Activated CD8-positive, alpha-beta memory T cell treated with anti-CD3 and anti-CD28 coated beads for 1 hour (primary cell): ENCODE data around the gene ACAA1.
"Not testable (repeated sequence)": the region's sequence is repeated elsewhere in the genome, so short reads cannot be mapped to it uniquely, and the experiment has no call there.

Experiments used
- DNase-seq, 2 donors: peaks; one replicate each; pipeline ENCODE4 v3.0.0-alpha.2; 2020; ENCODE audit warnings: low read depth in 1 of 2; ENCODE audit errors: extremely low read depth in 1 of 2

Gene ACAA1

DNA sequence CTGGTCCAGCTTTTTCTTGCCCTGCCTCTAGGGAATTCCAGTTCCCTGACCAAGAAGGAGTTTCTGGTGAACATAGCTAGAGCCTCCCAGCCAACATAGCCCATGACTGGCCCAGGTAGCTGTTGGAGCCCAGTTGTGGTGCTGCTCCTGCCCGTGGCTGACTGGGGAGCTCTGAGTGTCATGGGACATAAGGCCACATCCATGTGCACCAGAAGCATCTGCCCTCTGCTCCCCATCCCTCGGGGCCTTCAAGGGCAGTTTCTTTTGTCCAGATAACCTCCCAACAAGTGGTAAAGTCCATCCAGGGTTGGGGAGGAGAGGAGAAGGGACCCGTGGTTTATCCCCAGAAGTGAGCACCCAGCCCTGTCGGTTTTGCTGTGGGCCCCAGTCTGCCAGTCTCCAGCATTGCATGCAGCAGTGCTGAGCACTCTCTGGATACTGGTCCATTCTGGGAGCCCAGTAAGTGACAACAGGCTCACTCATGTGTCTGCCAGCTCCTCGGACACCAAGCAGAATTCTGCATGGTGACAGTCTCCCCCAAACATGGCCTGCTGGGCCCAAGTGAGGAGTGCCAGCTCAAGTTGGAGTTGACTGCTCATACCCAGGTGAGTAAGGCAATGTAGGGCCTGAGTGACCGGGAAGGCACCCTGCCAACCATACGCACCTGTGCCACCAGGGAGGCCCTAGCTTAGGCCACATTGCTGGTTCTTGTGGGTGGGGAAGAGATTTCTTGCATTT lies 28.8 kb downstream of the ACAA1 start:
- no peak for DNase-seq

DNA sequence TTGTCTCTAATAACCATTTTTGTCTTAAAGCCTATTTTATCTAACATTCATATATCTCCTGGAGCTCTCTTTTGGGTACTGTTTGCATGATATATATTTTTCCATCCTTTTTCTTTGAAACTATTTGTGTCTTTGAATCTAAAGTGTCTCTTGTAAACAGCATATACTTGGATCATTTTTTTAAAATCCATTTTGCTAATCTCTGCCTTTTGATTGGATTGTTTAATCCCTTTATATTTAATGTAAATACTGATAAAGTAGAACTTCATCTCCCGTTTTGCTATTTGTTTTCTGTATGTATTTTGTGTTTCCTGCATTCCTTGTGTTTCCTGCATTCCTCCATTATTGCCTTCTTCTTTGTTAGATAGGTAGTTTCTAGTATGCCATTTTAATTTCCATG lies 31.4 kb downstream of the ACAA1 start:
- no peak for DNase-seq

DNA sequence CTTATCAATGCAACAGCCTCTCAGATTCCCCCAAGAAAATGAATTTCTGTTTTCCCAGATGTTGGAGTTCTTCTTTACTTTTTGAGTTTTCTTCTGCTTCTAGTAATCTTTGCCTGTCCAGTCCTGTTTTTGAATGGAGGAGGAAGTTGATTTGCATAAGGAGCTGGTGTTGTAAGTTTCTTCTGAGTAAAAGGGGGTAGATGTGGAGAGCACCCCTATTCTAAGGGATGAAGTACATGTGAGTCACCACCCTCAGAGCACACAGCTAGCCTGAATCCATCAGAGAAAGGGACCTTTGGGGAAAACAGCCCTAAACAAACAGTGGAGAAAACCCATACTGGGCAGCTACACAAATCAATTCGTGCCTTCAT lies 34.5 kb downstream of the ACAA1 start:
- DNase-seq: no peak

DNA sequence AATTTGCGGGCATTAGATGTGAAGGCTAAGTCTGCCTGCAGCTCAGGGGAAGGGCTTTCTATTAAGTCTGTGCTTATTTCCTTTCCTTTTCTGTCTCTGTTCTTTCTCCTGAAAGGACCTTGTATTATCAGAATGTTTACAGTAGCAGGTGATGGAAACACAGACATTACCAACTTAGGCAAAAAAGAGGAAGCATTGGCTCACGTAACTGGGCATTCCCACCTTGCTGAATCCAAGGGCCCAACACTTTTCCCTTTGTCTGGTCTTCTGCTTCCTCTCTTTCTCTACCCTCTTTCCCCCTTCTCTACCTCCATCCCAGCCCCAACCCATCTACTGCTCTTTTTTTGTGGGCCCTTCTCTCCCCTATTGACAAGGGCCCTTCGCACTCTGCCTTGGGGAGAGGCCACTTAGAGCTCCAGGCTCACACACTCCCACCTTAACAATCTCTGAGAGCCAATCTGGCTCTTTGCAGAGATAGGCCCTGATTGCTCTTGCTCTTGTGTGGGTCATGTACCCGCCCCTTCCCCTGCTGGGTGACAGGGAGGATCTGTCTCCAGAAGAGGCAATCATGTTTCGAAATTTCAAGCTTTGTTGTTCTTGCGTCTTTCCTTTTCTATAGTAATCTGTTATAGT lies 35.0 kb downstream of the ACAA1 start:
- DNase-seq: no peak

DNA sequence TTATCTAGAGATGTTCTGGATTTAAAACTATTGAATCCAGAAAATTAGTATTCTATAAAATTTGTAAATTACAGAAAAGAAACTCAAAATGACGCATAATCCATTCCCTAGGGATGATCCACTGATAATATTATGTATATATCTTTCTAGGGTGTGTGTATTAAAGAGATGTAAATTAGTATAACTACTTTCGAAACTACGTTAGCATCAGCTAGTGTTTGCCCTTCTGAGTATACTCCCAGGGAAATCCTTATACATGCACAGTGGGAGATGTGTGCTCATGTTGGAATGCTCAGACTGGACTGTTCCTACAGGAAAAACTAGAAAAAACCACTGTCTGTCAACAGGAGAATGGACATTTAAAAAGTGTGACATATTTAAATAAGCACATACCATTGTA lies 36.4 kb downstream of the ACAA1 start:
- no peak for DNase-seq

DNA sequence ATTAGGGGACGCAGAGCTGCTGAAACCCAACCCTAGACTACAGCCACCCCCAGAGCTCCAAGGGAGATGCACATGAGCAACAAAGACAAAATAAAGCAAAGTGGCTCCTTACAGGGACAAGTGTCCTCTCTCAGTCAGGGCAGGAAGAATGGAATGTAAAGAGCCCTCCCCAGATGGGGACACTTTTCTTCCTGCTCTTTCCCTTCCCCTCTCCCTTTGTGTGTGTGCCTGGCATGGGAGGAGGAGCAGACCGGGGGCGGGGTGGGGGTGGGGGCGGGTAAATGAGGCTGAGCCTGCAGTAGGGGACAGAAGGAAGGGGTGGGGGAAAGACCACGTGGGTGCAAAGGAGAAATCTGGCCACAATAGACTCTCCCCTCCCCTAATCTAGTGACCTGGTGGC lies 37.4 kb downstream of the ACAA1 start:
- no peak for DNase-seq

DNA sequence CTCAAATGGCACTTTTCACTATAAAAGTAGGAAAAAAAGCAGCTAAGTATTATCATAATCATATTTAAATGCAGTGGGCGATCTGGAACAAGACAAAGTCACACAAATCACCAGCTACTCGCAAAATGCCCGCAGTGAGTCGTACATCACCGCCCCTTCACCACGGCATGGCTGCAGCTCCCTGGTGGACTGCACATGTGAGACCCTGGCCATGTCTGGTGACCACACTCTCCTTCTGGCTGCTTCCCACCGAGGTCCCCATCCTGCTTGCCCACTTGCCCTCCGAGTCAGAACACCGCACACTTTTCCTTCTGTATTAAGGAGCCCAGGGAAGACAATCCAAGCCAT lies 38.6 kb downstream of the ACAA1 start:
- no peak for DNase-seq

DNA sequence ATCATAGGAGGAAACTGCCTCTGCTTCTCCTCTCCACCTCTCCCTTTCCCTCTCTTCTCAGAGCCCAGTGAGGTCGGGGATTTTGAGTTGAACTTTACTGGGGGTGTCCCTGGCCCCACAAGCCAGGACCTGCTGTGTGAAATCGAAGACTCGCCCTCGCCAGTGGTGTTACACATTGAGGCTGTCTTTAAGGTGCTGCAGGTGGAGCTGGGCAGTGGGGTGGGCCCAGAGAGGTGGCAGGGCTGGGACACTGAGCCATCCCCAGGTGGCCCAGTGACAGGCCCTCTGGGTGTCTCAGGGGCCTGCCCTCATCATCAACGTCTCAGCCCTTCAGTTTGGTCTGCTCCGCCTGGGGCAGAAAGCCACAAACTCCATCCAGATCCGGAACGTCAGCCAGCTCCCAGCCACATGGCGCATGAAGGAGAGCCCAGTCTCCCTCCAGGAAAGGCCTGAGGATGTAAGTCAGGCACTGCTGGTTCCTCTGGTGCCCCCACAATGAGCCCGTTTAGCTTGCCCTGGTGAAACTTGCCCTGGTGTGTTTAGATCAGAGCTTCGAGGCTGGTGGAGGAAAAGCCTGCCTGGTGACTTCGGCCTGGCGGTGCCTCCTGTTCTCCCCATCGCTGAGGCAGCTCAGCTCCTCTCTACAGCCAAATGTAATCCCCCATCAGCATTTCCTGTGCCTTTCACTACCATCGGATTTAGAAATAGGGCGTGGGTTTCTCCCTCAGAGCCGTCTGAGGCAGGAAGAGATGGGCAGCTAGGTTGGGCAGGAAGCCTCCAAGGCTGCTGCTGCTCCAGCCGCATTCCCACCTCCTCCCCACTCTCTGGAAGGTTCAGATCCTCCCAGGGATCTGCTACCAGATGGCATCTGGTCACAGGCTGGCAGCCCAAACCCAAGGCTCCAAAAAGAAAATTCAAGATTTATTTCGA lies 39.2 kb downstream of the ACAA1 start:
- no peak for DNase-seq

DNA sequence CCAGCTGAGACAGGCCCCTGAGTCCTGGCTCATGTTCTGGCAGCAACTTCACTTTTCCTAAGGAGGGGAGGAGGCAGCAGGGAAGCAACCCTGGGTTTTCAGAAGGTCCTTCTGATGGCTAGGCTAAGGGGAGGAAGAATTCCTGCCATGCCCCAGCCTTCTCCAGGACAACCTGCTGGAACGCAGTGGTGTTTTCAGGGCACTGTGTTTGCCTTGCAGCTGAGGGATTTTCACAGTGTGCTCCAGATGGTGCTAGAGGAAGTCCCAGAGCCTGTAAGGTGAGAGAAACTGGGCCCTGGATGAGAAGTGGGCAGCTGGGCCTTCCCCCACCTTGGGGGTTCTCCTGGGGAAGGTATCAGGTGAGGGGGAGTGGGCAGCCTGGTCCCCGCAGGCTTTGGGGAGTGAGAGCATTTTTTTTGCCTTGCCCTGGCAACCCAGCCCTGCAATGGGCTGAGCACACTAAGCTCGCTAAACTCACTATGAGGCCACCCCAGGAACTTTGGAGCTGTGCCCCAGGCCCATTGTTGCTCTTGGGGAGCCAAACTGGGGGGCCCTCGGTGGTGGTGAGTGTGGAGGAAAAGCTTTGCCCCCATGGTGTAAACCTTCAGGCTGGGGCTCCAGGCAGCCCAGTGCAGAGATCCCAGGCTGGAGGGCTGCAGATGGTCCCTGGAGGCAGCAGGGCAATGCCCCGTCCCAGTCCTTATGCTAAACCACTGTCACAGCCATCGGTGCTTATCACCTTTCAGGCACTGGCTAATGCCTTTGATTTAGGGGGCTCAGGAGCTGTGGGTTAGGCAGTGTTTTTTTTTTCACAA lies 41.1 kb downstream of the ACAA1 start:
- DNase-seq: no peak

DNA sequence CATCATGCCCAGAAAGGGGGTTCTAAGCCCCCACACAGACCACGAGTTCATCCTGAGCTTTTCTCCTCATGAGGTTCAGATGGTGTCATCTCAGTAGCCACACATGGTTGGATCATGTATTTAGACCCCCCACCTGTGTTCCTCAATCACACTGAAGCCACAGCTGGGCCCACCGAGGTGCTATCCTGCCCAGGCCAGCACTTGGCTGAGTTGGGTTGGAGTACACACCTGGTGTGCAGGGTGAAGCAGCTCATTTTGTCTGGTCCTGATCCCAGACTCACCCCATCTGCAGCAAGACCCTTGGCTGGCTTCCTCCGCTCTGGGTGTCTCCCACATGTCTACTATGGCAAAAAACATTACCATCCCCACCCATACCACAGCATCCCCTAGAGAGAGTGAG lies 41.9 kb downstream of the ACAA1 start:
- DNase-seq: no peak

DNA sequence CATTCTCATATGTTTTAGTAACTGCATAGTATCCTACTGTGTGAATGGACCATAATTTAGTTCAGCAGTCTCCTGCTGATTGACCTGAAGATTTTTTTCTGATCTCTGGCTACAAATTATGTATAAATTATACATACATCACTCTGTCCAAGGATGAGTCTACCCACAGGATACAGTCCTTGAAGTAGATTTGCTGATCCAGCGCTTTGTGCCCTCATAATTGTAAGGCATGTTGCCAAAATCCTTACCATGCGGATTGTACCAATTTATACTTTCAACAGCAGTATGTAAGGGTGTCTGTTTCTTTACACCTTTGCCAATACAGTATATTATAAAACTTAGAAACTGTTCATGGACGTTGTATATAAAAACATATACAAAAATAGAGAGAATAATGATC lies 46.5 kb downstream of the ACAA1 start:
- DNase-seq: no peak

DNA sequence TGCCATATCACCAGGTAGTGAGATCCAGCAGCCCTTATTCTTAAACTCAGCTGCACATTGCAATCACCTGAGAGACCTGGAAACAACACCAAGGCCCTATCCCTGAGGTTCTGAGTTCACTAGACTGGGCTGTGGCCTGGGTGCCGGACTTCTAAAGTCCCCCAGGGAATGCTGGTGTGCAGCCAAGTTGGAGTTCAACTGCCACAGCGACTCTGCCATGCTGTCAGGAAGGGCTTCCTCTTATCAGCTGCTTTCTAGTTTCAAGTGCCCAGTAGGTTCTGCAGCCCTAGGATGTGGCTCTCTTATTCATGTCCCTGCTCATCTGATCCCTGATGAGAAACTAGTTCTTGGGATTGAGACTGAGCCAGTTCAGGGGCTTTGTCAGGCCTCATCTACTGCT lies 47.8 kb downstream of the ACAA1 start:
- no peak for DNase-seq

DNA sequence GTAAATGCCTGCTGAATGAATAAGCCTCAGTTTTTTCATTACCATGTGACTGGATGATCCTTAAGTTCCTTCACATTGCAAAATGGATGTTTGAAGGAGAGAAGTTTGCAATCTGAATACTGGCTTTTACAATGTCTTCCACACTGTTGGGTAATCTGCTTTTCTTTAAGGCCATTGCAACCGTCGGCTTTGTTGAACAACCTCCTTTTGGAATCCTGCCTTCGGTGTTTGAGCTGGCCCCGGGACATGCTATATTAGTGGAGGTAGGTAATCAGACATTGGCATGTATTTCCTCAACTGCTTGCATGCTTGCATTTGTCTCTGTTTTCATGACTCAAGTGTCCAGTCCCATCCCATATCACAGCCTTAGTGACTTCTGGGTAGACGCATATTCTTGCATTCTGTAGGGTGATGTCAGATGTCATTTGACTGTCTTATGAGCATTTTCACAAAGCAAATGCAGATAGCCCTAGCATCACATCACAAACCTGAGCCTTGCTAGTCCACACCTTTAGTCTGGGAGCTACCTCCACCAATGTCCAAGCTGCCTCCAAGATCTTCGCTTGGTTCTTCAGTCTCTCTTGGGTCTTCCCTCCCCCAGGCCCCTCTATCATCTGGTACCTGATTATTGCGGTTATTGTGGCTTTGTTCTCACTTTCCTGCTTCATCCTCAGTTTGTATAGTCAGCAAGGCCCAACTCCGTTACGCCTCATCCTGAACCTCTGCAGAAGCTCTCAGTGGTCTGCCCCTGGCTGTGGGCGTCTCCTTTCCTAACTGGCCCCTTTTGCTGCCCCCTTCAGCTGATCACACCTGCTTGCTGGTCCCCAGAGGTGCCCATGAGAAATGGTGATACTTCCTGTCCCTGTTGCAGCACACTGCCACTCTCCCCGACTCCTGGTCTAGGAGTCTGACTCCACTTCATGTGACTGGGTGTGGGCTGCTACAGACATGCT lies 48.5 kb downstream of the ACAA1 start:
- DNase-seq: no peak

DNA sequence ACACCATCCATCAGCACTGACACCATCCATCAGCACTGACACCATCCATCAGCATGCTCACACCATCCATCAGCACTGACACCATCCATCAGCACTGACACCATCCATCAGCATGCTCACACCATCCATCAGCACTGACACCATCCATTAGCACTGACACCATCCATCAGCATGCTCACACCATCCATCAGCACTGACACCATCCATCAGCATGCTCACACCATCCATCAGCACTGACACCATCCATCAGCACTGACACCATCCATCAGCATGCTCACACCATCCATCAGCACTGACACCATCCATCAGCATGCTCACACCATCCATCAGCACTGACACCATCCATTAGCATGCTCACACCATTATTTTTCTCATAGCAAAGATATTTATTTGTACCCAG lies 49.6 kb downstream of the ACAA1 start:
- DNase-seq: not testable (repeated sequence)

DNA sequence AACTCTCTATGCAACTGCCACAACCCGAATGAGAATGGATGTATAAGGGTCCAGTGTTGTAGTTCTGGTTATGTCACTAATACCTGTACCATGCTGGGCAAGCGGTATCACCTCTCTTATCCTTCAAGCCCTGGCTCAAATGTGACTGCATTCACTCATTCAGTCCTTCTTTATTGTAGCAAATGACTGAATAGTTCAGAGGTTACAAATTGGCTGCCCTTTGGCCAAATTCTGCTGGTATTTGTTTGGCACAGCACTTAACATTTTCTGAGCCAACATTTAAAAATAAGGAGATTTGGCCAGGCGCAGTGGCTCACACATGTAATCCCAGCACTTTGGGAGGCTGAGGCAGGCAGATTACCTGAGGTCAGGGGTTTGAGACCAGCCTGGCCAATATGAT lies 50.4 kb downstream of the ACAA1 start:
- DNase-seq: no peak

DNA sequence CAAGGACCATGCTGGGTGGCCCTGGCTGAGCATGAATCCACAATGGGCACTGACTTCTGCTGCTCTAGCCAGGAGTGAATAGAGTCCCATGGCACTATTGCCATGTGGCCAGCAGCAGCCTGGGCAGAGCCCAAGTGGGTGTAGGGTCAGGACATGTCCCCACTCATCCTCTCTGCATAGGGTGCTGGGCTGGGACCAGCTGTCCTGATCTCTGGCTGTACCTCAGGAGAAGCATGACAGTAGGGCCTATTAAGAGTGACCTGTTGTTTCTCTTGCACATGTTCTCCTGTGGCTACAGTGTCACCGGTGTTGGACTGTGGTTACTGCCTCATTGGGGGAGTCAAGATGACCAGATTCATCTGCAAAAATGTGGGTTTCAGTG lies 51.0 kb downstream of the ACAA1 start:
- DNase-seq: no peak

DNA sequence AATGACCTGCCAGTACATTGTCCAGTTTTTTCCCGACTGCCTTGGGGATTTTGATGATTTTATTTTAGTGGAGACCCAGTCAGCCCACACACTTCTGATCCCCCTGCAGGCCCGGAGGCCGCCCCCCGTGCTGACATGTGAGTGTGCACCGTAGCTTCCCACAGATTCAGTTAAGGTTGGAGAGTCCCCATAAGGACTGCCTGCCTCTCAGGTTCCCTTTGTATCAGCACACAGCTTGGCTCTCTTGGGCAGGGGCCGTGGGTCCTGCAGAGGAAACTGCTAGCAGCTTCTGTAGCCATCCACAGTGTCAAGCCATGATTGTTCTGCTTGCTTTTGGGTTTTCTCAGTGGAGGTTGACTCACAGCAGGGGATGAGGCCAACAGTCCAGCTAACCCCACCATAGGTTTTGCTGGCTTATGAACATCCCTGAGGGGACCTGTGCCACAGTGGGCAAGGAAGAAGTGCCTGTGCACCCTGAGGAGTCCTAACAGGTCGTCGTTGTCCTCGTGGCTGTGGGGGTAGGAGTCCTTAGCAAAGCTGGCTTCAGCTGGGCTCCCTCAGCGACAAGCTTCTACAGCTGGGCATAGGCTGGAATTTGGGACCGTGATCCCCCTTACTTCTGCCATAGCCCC lies 51.5 kb downstream of the ACAA1 start:
- no peak for DNase-seq

DNA sequence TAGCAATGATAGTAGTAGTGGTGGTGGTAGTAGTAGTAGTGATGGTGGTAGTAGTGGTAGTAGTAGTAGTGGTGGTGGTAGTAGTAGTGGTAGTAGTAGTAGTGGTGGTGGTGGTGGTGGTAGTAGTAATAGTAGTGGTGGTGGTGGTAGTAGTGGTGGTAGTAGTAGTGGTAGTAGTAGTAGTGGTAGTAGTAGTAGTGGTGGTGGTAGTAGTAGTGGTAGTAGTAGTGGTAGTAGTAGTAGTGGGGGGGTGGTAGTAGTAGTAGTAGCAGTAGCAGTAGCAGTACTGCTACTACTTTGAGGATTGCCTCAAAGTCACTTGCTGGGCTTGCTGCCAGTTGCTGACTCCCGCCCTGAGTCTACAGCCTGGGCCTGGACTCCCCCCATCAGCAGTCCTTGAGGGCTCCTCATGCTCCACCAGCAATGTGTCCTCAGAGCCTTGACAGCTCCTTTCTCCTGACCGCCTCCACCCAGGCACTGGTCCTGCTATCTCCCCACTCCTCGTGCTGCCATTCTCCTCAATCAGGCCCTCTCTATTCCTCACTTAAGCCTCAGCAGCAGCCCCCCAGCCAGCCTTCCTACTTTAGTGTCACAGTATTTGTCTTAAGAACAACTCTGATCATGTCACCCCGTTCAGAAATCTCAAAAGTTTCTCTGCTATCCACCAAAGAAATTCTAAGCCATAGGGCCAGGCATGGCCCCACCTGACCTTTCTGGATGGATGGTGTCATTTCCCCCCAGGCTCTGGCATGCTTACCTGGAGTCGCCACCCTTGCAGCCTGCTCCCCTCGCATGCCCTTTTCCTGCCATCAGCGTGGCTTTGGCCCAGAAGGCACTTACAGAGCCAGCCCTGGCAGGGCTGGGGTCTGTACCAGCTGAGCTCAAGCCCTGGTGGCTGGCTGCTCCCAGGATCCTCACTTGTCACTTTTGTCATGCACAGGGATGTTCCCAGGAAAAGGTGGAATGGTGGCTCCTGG lies 52.3 kb downstream of the ACAA1 start:
- DNase-seq: no peak
